LNCaP clone FGC (cell line): Measurements from ENCODE around the gene CISD3.
A peak's percentile ranks its signal among the peaks of the same experiment; 100 is the strongest.

Experiments
- DNase-seq: peaks from one replicate; pipeline ENCODE4 v3.0.0-alpha.2; 2011; ENCODE audit warnings: low read depth
- H3K4me3 ChIP-seq: 2 replicates; pipeline ENCODE4 v1.5.1; 2011; ENCODE audit warnings: mild to moderate bottlenecking, low read depth, low read length, control low read depth
- TF ChIP-seq, protein P1 (sequence below): IDR thresholded peaks from 2 replicates; pipeline ENCODE4 v1.5.1; 2012; ENCODE audit warnings: mild to moderate bottlenecking; ENCODE audit not compliant: control insufficient read depth, insufficient read depth; ENCODE audit errors: extremely low read depth

Gene CISD3, protein sequence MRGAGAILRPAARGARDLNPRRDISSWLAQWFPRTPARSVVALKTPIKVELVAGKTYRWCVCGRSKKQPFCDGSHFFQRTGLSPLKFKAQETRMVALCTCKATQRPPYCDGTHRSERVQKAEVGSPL

DNA sequence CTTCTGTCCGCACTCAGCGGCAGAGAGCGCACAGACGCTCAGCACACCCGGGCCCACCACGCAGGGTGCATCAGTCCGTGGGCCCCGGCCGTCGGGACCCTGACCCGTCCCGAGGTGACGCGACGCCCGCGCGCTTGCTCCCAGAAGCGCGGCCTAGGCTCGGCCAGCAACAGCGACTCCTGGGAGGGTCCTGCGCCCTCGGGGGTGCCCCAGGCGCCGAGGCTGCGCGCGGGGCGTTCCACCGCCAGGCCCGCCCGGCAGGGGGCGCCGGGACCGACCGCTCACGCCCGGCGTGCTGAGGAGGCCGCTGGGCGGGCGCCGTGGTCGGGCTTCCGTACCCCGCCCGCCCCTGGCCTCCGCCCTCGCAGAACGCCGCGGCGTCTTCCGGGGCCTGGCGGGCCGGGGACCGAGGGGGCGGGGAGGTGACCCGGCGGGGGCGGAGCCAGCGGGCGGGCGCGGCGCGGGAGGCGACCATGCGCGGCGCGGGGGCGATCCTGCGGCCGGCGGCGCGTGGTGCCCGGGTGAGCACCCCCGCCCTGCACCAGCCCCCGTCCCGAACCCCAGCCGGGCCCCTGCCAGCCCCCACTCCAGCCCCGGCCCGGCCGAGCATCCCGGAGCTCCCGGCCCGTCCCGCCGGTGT lies at the start of gene CISD3:
TSS of gene CISD3 (plus strand) at position 456 of the 640 bp plus-strand sequence. CDS start at position 474, 18 bp downstream.
- H3K4me3 ChIP-seq, result peak within 1 kb of the TSS; percentile 88
- TF ChIP-seq, protein P1, sequence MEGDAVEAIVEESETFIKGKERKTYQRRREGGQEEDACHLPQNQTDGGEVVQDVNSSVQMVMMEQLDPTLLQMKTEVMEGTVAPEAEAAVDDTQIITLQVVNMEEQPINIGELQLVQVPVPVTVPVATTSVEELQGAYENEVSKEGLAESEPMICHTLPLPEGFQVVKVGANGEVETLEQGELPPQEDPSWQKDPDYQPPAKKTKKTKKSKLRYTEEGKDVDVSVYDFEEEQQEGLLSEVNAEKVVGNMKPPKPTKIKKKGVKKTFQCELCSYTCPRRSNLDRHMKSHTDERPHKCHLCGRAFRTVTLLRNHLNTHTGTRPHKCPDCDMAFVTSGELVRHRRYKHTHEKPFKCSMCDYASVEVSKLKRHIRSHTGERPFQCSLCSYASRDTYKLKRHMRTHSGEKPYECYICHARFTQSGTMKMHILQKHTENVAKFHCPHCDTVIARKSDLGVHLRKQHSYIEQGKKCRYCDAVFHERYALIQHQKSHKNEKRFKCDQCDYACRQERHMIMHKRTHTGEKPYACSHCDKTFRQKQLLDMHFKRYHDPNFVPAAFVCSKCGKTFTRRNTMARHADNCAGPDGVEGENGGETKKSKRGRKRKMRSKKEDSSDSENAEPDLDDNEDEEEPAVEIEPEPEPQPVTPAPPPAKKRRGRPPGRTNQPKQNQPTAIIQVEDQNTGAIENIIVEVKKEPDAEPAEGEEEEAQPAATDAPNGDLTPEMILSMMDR, result peak; percentile 84
- DNase-seq, result no peak

DNA sequence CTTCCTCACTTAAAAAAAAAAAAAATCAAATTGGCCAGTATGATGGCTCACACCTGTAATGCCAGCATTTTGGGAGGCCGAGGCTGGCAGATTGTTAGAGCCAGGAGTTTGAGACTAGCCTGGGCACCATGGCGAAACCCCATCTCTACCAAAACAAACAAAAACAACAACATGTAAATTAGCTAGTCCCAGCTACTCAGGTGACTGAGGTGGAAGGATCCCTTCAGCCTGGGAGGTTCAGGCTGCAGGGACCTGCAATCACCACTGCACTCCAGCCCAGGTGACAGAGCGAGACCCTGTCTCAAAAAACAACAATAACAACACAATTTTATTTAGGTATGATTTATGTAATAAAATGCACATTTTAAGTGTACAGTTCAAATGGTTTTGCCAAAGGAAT lies 49.0 kb upstream of the CISD3 start:
- TF ChIP-seq, protein P1, result no peak
- DNase-seq, result no peak
- no peak overlapping the region for H3K4me3 ChIP-seq

DNA sequence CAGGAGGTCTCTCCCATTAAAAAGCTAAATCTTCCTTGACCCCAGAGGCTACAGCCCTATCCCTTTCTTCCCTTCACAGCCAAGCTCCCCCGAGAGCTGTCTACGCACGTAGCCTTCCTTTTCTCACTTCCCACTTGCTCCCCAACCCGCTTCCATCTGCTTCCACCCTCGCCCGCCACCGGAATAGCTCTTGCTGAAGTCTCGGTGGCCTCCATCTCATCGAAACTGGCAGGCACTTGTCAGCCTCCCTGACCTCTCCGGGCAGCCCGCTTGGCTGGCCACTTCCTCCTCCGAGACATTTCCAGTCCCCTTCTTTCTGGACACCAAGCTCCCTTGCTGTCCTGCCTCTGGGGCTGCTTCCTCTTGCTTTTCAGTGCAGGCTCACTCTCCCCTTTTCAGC lies 44.6 kb upstream of the CISD3 start:
- TF ChIP-seq, protein P1, result no peak
- no peak overlapping the region for H3K4me3 ChIP-seq
- no peak for DNase-seq

DNA sequence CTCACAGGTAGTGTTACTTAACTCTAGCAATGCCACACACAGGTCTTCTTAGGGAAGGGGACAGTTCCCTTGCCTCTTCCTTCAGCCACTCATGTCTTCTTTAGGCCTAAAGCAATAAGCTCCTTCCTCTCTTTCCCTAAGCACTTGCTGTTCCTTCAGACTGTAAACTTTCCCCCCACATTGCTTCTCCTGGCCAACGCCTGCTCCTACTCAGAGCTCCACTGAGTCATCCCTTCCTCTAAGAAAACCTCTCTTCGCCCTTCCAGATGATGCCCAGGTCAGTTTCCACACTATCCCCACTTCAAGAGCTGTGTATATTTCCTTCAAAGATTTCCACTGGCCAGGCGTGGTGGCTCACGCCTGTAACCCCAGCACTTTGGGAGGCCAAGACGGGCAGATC lies 42.9 kb upstream of the CISD3 start:
- TF ChIP-seq, protein P1, result no peak
- no peak overlapping the region for H3K4me3 ChIP-seq
- DNase-seq, result no peak

DNA sequence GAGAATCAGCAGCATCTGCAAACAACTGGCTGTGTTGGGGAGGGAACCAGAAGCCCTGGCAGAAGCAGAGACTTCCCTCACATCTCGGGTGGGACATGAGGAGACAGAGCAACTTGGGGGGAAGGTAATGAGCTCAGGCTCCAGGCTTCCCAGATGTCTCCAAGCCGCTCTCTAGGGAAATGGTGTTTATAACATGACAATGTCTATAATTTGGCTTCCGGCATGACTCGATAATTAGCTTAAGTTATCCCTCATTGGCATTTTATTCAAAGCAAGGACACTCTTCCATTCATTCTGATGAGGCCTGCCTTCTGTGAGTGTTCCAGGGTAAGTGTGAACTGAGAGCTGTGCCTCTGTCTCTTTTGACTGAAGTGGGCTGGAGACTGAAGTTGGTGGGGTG lies 39.8 kb upstream of the CISD3 start:
- no peak overlapping the region for H3K4me3 ChIP-seq
- no peak for DNase-seq
- TF ChIP-seq, protein P1, result no peak

DNA sequence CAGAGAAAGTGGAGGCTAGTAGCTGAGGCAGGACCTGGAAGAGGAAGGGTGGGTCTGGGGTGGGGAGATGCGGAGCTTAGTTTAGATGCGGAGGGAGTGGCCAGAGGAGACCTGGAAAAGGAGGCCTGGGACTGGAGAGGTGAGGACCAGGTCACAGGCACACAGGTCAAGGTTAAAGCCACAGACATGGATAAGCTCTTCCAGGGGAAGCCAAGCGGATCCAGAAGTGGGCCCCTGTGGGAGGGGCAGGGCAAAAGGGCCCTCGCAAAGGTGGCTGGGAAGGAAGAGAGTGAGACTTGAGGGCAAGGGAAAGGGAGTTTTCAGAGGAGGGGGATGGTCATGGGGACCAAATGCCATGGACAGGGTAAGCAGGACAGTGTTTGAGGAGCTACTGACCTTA lies 39.0 kb upstream of the CISD3 start:
- DNase-seq, result no peak
- no peak overlapping the region for H3K4me3 ChIP-seq
- TF ChIP-seq, protein P1, result no peak
